ENCODE results near the gene SPSB2. TPM values are rescaled to one million over a fixed set of nuclear protein-coding genes. Genes with fewer than 3 reads are reported as not detected.

Gene SPSB2
- polyA plus RNA-seq, 1 of the 3 experiments (the other 2 are of a cell fraction): 16.9 TPM

GRCh38 chr12:6847676-6848075 lies 25.4 kb downstream of the SPSB2 start:
- Histone ChIP-seq H3K36me3 (replicated peaks in 1 of 2; ENCODE audit: control insufficient read depth in 1 of 2, insufficient read depth in 2 of 2, low read length in 1 of 2) (peaks cover 36 to 41% of the 10 kb centered on the region in 2 experiments), H4K20me1 (ENCODE audit: insufficient read depth) (no peaks in the 10 kb centered on the region), H3K9ac (no peak overlapping the region), H2AFZ (ENCODE audit: low read depth) (no peak overlapping the region), H3K4me1 (ENCODE audit: control insufficient read depth in 1 of 2, insufficient read depth in 2 of 2, low read depth in 1 of 2, low read length in 1 of 2) (peaks cover 0 to 7% of the 10 kb centered on the region in 2 experiments; a peak in 1 of 4 replicates), H3K9me2 (no peaks in the 10 kb centered on the region), H3K27ac (ENCODE audit: low read depth in 2 of 2, low read length in 1 of 2) (no peak overlapping the region), H3K27me3 (ENCODE audit: insufficient read depth) (no peaks in the 10 kb centered on the region), H3K9me3 (no peaks in the 10 kb centered on the region), H3F3A (replicated peaks; ENCODE audit: insufficient read depth) (peaks cover 24% of the 10 kb centered on the region), H3K79me2 (ENCODE audit: insufficient read depth) (peaks cover 38% of the 10 kb centered on the region), H3K4me2 (no peak overlapping the region), H3K4me3 (ENCODE audit: low read depth in 2 of 2, low read length in 1 of 2) (no peak overlapping the region)
- POLR2A ChIA-PET: no interaction called here
- no peak for DNase-seq
- TF ChIP-seq MAX (IDR thresholded peaks at IDR 0.05; ENCODE audit: low read depth) (no peak), MXI1 (IDR thresholded peaks at IDR 0.05; ENCODE audit: low read depth, low read length) (no peak), TCF12 (IDR thresholded peaks at IDR 0.05) (no peak), REST (IDR thresholded peaks at IDR 0.05; ENCODE audit: low read depth, low read length) (no peak), NFIC (IDR thresholded peaks at IDR 0.05; ENCODE audit: borderline replicate concordance) (no peak), FOXJ3 (CRISPR knock-in tag; IDR thresholded peaks at IDR 0.05) (no peak), GATA2 (CRISPR knock-in tag; IDR thresholded peaks at IDR 0.05) (no peak), RFX5 (IDR thresholded peaks at IDR 0.05; ENCODE audit: low read length) (no peak), MEF2A (IDR thresholded peaks at IDR 0.05; ENCODE audit: borderline replicate concordance, low read depth) (no peak), CHD2 (IDR thresholded peaks at IDR 0.05; ENCODE audit: low read length, partially characterized antibody) (no peak), GABPA (IDR thresholded peaks at IDR 0.05; ENCODE audit: low read depth) (no peak)
- CTCF ChIA-PET: interaction anchor here (0.6 to 19.4 kb wide), 4 partner anchors 8 to 283 kb away, joined by 3 to 225 read pairs (median 86); partner anchors contain the start of genes GNB3, P3H3, SPSB2 and TPI1
- 95% methylated on average over 2 of the region's 2 CpGs for WGBS (ENCODE audit: low lambda C conversion rate)

GRCh38 chr12:6846316-6846869 lies 26.7 kb downstream of the SPSB2 start:
- POLR2A ChIA-PET: no interaction called here

More at GRCh38 chr12:6846316-6846869, 26.7 kb downstream of the SPSB2 start:
- H3K9ac ChIP-seq: no peak overlapping the region
- H2AFZ ChIP-seq (ENCODE audit: low read depth): no peak overlapping the region
- no peak for DNase-seq
- no peak overlapping the region for H3K4me2 ChIP-seq
- TF ChIP-seq GATA2 (CRISPR knock-in tag; IDR thresholded peaks at IDR 0.05) (no peak), RFX5 (IDR thresholded peaks at IDR 0.05; ENCODE audit: low read length) (no peak), SMC3 (IDR thresholded peaks at IDR 0.05; ENCODE audit: low read depth, low read length) (no peak), PBX3 (IDR thresholded peaks at IDR 0.05) (no peak), FOSL2 (IDR thresholded peaks at IDR 0.05; ENCODE audit: borderline replicate concordance, low read depth) (no peak), EP300 (IDR thresholded peaks at IDR 0.05; ENCODE audit: borderline replicate concordance in 1 of 2, low read depth in 1 of 2, low read length in 1 of 2) (no peak), TEAD4 (IDR thresholded peaks at IDR 0.05; ENCODE audit: borderline replicate concordance, insufficient read depth) (no peak), FOXM1 (IDR thresholded peaks at IDR 0.05; ENCODE audit: low read depth) (no peak), JUND (IDR thresholded peaks at IDR 0.05) (no peak), RXRA (IDR thresholded peaks at IDR 0.05; ENCODE audit: borderline replicate concordance, low read depth) (no peak), YY1 (IDR thresholded peaks at IDR 0.05; ENCODE audit: low read depth) (no peak)
- CTCF ChIA-PET: interaction anchor here (11.9 to 19.4 kb wide), 2 partner anchors 16 to 22 kb away, joined by 164 to 225 read pairs; partner anchors contain the start of genes P3H3, SPSB2 and TPI1
- H3K9me2 ChIP-seq: no peaks in the 10 kb centered on the region
- no peak overlapping the region for H3K27ac ChIP-seq (ENCODE audit: low read depth in 2 of 2, low read length in 1 of 2)
- H3F3A ChIP-seq (replicated peaks; ENCODE audit: insufficient read depth): peaks cover 19% of the 10 kb centered on the region
- H3K79me2 ChIP-seq (ENCODE audit: insufficient read depth): peaks cover 38% of the 10 kb centered on the region
- no peak overlapping the region for H3K4me3 ChIP-seq (ENCODE audit: low read depth in 2 of 2, low read length in 1 of 2)
- no peaks in the 10 kb centered on the region for H3K9me3 ChIP-seq
- H3K27me3 ChIP-seq (ENCODE audit: insufficient read depth): no peaks in the 10 kb centered on the region
- H3K4me1 ChIP-seq (ENCODE audit: control insufficient read depth in 1 of 2, insufficient read depth in 2 of 2, low read depth in 1 of 2, low read length in 1 of 2): peaks cover 0 to 7% of the 10 kb centered on the region in 2 experiments; a peak in 1 of 4 replicates
- H4K20me1 ChIP-seq (ENCODE audit: insufficient read depth): no peaks in the 10 kb centered on the region
- WGBS (ENCODE audit: low lambda C conversion rate): 95% methylated on average over 6 of the region's 7 CpGs
- H3K36me3 ChIP-seq (replicated peaks in 1 of 2; ENCODE audit: control insufficient read depth in 1 of 2, insufficient read depth in 2 of 2, low read length in 1 of 2): peaks cover 36 to 49% of the 10 kb centered on the region in 2 experiments

Data from SK-N-SH (cell line).